H1 (cell line): ENCODE results near the gene DCUN1D2. TPM values are rescaled to one million over a fixed set of nuclear protein-coding genes. Genes with fewer than 3 reads are reported as not detected.

Experiments used
- polyA plus RNA-seq, 7 experiments: library from polyadenylated mRNA; depleted of rRNA in 3 of 7; stranded (reverse) in 5 of 7; unstranded in 2 of 7; fragments of >200 nt in 5 of 7; fragments of 200-250 nt in 2 of 7; gene quantifications; 1 replicate in 5 of 7; 2 replicates in 1 of 7; 4 replicates in 1 of 7; pipeline versions ENCODE4 v1.2.1 to v1.2.3, GENCODE V29; 2011 to 2013; ENCODE audit warnings: missing spikeins in 2 of 7, mixed read lengths in 2 of 7
- total RNA-seq: library from RNA; stranded (reverse); fragmentation: NEBNext Ultra II Directional; extraction: Animal tissue kit (Norgen Biotek cat#: 25700); gene quantifications from 2 replicates; pipeline ENCODE4 v1.2.1, GENCODE V29; 2021
- TF ChIP-seq, protein P1 (sequence below), 3 experiments: IDR thresholded peaks; 1 replicate in 2 of 3; 2 replicates in 1 of 3; pipeline versions ENCODE4 v1.5.1 to v1.6.1; 2011; ENCODE audit warnings: low read length in 3 of 3, mild to moderate bottlenecking in 3 of 3, inconsistent platforms in 2 of 3, low read depth in 1 of 3, moderate library complexity in 1 of 3; ENCODE audit not compliant: insufficient read depth in 1 of 3; ENCODE audit errors: control extremely low read depth in 1 of 3

Gene DCUN1D2
- total and polyA plus RNA-seq, 2 of the 8 experiments (the other 6 are each of a cell fraction or from before 2014, with no cell fraction given) = 19.5 to 35.3 TPM

DNA sequence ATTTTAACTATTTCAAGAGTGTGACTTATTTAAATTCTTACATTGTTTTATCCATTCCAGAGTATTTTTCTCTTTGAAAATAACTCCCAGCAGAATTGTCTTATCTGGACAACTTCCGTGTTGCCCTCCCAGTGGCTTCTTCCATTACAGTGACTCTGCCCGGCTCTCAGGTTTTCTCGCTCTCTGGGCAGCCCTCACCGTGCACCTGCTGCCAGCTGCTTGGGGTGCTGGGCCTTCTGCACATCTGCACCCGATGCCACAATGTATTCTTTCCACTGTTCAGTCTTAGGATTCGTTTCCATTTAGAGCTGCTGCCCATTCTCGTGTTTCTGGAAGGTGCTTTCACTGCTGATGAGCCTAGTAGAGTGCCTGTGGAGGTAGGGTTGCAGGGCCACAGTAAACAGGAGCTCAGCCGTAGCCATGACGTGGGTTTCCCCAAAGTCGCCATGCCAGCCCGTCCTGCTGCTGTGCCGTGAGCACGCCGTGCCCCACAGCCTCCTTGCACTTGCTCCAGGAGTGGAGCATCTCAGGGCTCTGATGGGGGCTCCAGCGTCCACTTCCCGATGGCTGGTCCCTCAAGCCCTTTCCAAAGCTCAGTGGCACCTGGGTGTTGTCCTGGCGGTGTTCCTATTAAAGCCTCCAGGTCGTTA lies 46.1 kb upstream of the DCUN1D2 start (continued):
- TF ChIP-seq, protein P1, sequence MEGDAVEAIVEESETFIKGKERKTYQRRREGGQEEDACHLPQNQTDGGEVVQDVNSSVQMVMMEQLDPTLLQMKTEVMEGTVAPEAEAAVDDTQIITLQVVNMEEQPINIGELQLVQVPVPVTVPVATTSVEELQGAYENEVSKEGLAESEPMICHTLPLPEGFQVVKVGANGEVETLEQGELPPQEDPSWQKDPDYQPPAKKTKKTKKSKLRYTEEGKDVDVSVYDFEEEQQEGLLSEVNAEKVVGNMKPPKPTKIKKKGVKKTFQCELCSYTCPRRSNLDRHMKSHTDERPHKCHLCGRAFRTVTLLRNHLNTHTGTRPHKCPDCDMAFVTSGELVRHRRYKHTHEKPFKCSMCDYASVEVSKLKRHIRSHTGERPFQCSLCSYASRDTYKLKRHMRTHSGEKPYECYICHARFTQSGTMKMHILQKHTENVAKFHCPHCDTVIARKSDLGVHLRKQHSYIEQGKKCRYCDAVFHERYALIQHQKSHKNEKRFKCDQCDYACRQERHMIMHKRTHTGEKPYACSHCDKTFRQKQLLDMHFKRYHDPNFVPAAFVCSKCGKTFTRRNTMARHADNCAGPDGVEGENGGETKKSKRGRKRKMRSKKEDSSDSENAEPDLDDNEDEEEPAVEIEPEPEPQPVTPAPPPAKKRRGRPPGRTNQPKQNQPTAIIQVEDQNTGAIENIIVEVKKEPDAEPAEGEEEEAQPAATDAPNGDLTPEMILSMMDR (IDR thresholded peaks at IDR 0.05; ENCODE audit: control extremely low read depth in 1 of 3, insufficient read depth in 1 of 3, low read depth in 1 of 3, low read length in 3 of 3) = no peak
